Cardiac muscle cell (in vitro differentiated cells and primary cell): ENCODE measurements around the gene NPTXR. TPM values are rescaled to one million over a fixed set of nuclear protein-coding genes. Genes with fewer than 3 reads are reported as not detected.

ENCODE experiments used
- DNase-seq, 2 donors: peaks; one replicate each; pipeline versions ENCODE4 v3.0.0 to v3.0.0-alpha.2; 2010 to 2017; ENCODE audit warnings: low read depth in 1 of 2, low spot score in 1 of 2
- H3K27ac ChIP-seq: fragments of 200-600 bp; sonication (generic); 2 replicates; pipeline ENCODE4 v1.5.1; 2016
- H3K27me3 ChIP-seq: fragments of 200-600 bp; sonication (generic); 2 replicates; pipeline ENCODE4 v1.6.0; 2016; ENCODE audit warnings: control low read depth
- H3K36me3 ChIP-seq: fragments of 200-600 bp; sonication (generic); 2 replicates; pipeline ENCODE4 v1.5.1; 2016; ENCODE audit warnings: control low read depth
- H3K4me1 ChIP-seq: fragments of 200-600 bp; sonication (generic); 2 replicates; pipeline ENCODE4 v1.8.1; 2017; ENCODE audit warnings: low read depth, mild to moderate bottlenecking, mixed run types
- H3K4me3 ChIP-seq: fragments of 200-600 bp; sonication (generic); 2 replicates; pipeline ENCODE4 v1.5.1; 2016; ENCODE audit warnings: mild to moderate bottlenecking
- H3K9me3 ChIP-seq: fragments of 200-600 bp; sonication (generic); 2 replicates; pipeline ENCODE4 v1.5.1; 2017; ENCODE audit warnings: low read depth, mild to moderate bottlenecking, control low read depth
- CTCF ChIP-seq: IDR thresholded peaks from 2 replicates; pipeline ENCODE4 v1.5.1; 2012; ENCODE audit warnings: low read depth, mild to moderate bottlenecking, low read length
- polyA plus RNA-seq: library from polyadenylated mRNA; unstranded; fragments of >200 nt; fragmentation: Nextera tagmentation; extraction: Ambion mirVana; gene quantifications from 2 replicates; pipeline ENCODE4 v1.2.1, GENCODE V29; 2016
- total RNA-seq: library from RNA; depleted of rRNA; stranded (reverse); fragments of >200 nt; gene quantifications from 2 replicates; pipeline ENCODE4 v1.2.3, GENCODE V29; 2016

The NPTXR gene
- total and polyA plus RNA-seq, 2 experiments from 2014 or later: 4.2 to 15.1 TPM

GRCh38 chr22:38874529-38875222 is 30.8 kb upstream of the NPTXR start:
- H3K27ac ChIP-seq: no peak overlapping the region
- no peak for DNase-seq
- H3K27me3 ChIP-seq: no peaks in the 10 kb centered on the region
- no peak overlapping the region for H3K4me3 ChIP-seq
- no peaks in the 10 kb centered on the region for H3K36me3 ChIP-seq
- peaks cover 20% of the 10 kb centered on the region for H3K4me1 ChIP-seq
- H3K9me3 ChIP-seq: no peaks in the 10 kb centered on the region
- no peak for TF ChIP-seq CTCF

GRCh38 chr22:38873469-38874411 is 29.9 kb upstream of the NPTXR start:
- no peak for DNase-seq
- Histone ChIP-seq H3K4me3 (peak overlapping the region; percentile 49), H3K4me1 (peaks cover 20% of the 10 kb centered on the region), H3K9me3 (no peaks in the 10 kb centered on the region), H3K36me3 (no peaks in the 10 kb centered on the region), H3K27ac (peak overlapping the region; percentile 92), H3K27me3 (no peaks in the 10 kb centered on the region)
- TF ChIP-seq CTCF: no peak

GRCh38 chr22:38872831-38873248 is 29.0 kb upstream of the NPTXR start:
- Histone ChIP-seq H3K27me3 (no peaks in the 10 kb centered on the region), H3K4me1 (peaks cover 20% of the 10 kb centered on the region), H3K4me3 (peak overlapping the region; percentile 49), H3K36me3 (no peaks in the 10 kb centered on the region), H3K27ac (peak overlapping the region; percentile 92), H3K9me3 (no peaks in the 10 kb centered on the region)
- TF ChIP-seq CTCF: no peak
- peak; percentile 58 to 80 for DNase-seq

GRCh38 chr22:38872172-38872830 is 28.5 kb upstream of the NPTXR start, which contains the start of gene CBX6:
Gene CBX6 (minus strand): TSS chr22:38872216. CDS start chr22:38872190, 26 bp downstream.
- Histone ChIP-seq H3K27me3 (no peaks in the 10 kb centered on the region), H3K36me3 (no peaks in the 10 kb centered on the region), H3K4me1 (peaks cover 20% of the 10 kb centered on the region), H3K27ac (peak within 1 kb of the TSS; percentile 92), H3K9me3 (no peaks in the 10 kb centered on the region), H3K4me3 (peak within 1 kb of the TSS; percentile 49)
- TF ChIP-seq CTCF: no peak
- DNase-seq: peak; percentile 96 to 97
